ENCODE measurements around the gene FOXJ2. TPM values are rescaled to one million over a fixed set of nuclear protein-coding genes. Genes with fewer than 3 reads are reported as not detected.

The FOXJ2 gene
- total RNA-seq, 1 donor from 2014 or later: 23.4 TPM

- intact Hi-C loops (cut with DNase I): no loop called here
- ATAC-seq (no peak), DNase-seq (ENCODE audit: missing footprints) (no peak)
Observed at GRCh38 chr12:8089716-8090115, 57.2 kb downstream of the FOXJ2 start.

DNA sequence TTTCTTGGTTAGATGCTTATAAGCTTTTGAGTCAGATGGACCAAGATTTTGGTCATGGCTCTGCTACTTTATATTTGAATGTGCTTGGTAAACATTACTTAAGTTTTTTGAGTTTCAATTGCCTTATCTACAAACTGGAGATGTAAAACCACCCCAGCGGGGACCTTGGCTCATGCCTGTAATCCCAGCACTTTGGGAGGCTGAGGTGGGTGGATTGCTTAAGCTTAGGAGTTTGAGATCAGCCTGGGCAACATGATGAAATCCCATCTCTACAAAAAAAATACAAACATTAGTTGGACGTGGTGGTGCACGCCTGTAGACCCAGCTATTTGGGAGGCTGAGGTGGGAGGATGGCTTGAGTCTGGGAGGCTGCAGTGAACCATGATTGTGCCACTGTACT is 60.8 kb downstream of the FOXJ2 start:
- intact Hi-C loops (cut with DNase I): no loop called here
- no peak for ATAC-seq
- no peak for DNase-seq (ENCODE audit: missing footprints)

DNA sequence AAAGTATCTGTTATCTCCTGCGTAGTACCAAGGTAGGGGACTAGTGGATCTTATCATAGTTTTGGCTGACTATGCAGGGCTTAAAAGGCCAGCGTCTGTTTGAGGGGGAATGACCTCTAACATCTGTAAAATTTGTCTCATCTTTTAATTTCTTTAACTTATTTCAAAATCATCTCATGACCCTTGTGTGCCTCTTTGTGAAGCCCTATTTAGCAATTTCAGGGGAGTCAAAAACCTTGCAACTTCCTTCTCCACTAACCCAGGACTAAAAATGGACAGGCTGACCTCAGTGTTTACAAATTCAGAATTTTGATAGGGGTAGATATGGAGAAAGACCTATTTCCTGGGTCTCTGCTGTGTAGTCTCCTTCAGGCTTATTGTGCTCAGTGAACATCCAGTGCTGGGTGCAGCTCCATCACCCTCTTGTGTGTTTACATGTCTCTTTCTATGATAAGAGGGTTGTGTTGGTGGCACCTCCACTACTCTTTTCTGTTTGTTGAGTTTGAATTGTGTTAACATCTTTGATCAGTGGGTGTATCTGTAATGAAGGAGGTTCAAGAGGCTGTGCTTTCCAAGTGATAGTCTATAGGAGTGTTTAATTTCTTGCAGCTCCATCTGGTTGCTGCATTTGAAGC is 63.9 kb downstream of the FOXJ2 start:
- intact Hi-C loops (cut with DNase I): no loop called here
- no peak for ATAC-seq
- no peak for DNase-seq (ENCODE audit: missing footprints)

- DNase-seq (ENCODE audit: missing footprints) (no peak), ATAC-seq (no peak)
- intact Hi-C loops (cut with DNase I): no loop called here
Observed at GRCh38 chr12:8099235-8099634, 66.7 kb downstream of the FOXJ2 start.

Other genes starting within 250 kb of the FOXJ2 start
- not detected for gene NANOG, start 243.3 kb upstream of the FOXJ2 start, total RNA-seq
- not detected for gene SLC2A14, start 159.8 kb upstream of the FOXJ2 start, total RNA-seq
- gene SLC2A3, start 96.5 kb upstream of the FOXJ2 start, total RNA-seq: 11.7 TPM
- 9.0 TPM for gene C3AR1, start 33.6 kb downstream of the FOXJ2 start, total RNA-seq
- 16.6 TPM for gene NECAP1, start 49.6 kb downstream of the FOXJ2 start, total RNA-seq
- 1.2 TPM for gene CLEC4A, start 90.9 kb downstream of the FOXJ2 start, total RNA-seq
- gene ZNF705A, start 124.3 kb downstream of the FOXJ2 start, total RNA-seq: not detected
- gene FAM90A1, start 194.9 kb downstream of the FOXJ2 start, total RNA-seq: 0.46 TPM